Activated naive CD4-positive, alpha-beta T cell (primary cell): ENCODE data around the gene DIPK1B.
"Not testable (repeated sequence)": the region's sequence is repeated elsewhere in the genome, so short reads cannot be mapped to it uniquely, and the experiment has no call there.

ENCODE experiments used
- DNase-seq, 4 experiments: peaks; one replicate each; lab custom pipeline; 2025; lab: John Stamatoyannopoulos, UW

The DIPK1B gene

DNA sequence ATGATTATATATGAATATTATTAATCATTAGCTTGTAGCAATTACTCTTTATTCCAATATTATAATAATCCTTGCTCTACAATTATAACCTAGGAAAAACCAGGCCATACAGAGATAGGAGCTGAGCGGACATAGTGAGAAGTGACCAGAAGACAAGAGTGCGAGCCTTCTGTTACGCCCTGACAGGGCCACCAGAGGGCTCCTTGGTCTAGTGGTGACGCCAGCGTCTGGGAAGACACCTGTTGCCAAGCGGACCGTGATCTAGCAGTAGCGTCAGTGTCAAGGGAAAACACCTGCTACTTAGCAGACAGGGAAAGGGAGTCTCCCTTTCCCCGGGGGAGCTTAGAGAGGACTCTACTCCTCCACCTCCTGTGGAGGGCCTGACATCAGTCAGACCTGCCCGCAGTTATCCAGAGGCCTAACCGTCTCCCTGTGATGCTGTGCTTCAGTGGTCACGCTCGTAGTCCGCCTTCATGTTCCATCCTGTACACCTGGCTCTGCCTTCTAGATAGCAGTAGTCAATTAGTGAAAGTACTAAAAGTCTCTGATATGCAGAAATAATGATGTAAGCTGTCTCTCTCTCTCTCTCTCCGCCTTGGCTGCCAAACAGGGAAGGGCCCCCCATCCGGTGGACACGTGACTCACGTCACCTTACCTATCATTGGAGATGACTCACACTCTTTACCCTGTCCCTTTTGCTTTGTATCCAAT is 54.2 kb downstream of the DIPK1B start:
- not testable (repeated sequence) for DNase-seq

DNA sequence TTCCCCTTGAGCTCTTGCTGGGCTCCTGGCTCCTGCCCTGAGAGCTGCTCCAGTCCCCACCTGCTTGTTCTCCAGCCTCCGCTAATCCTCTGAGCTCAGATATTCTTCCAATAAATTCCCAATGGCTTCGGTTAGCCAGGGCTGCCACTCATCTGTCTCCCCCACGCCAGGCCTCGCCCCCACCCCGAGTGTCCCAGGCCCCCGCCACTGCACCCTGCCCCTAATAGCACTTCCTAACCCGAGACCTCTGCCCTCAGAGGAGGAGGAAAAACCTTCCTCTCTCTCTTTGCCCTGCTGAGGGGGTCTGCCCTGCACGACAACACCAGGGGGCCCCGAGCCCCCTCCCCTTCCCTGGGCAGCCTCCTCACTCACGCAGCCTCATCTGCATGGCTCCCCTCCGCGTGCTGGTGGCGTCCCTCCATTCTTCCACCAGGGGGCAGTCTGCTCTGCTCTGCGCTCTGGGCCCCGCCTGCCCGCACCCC is 57.4 kb downstream of the DIPK1B start:
- DNase-seq, result peak in 3 of 4 experiments; percentile 7 to 44 (median 41)

DNA sequence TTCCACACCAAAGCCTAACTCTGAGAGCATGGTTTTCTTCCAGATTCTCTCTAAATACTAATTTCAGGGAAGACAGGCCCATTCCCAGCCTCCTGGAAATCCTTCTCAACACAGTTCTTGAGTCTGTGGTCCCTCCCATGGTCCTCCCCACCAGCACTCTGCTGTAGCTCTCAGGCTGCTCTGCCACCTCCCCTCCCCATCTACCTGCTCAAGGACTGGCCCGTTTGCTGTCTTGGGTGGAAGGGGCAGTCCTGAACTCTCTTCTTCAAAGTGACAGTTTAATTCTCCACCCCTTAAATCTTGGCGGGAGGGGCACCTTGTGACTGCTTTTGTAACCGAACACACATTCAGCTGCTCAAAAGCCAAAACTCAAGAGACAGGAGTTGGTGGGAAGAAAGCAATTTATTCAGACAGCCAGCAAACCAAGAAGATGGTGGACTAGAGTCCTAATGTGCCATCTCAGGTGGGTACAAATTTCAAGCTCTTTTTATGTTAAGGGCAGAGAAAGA is 59.6 kb downstream of the DIPK1B start:
- DNase-seq, result no peak

DNA sequence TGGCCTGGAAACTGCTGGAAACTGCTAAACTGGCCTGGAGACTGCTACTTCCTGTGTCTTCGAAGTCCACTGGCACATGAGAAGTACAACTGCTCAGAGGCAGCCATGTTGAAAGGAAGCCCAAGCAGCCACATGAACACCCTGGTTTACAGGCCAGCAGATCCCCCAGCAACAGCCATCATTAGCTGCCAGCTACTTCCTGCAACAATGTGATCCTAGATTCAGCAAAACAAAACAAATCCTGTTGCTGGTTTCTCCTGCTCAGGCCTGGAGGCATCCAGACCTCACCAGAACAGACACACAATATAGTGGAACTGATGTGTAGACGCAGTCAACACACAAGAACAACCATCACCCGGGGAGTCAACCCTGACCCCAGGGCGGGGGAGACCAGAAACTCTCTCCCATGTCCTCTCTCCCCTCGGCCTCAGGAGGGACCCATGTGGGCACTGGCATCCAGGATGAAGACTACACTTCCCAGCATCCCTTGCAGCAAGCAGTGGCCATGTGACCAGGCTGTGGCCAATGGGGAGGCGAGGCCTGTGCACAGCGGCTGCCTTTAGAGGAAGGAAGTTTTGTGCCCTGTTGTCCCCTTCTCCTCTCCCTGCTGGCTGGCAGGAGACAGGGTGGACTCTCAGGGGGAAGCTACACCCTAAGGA is 61.1 kb downstream of the DIPK1B start:
- no peak for DNase-seq
